NT2/D1 (cell line): ENCODE measurements around the gene EPS8L3.

Source experiments
- SUZ12 ChIP-seq: IDR thresholded peaks from 2 replicates; pipeline ENCODE4 v1.6.1; 2011; ENCODE audit not compliant: insufficient read length, insufficient read depth; ENCODE audit errors: extremely low read depth
- YY1 ChIP-seq: IDR thresholded peaks from 2 replicates; pipeline ENCODE4 v1.6.1; 2011; ENCODE audit not compliant: insufficient read length, insufficient read depth
- ZNF274 ChIP-seq: IDR thresholded peaks from 2 replicates; pipeline ENCODE4 v1.6.1; 2011; ENCODE audit warnings: mild to moderate bottlenecking, low read depth, low read length

- TF ChIP-seq YY1 (no peak), ZNF274 (no peak), SUZ12 (no peak)
These were observed 38.0 kb upstream of the EPS8L3 start for GRCh38 chr1:109801791-109802135.
